NOMO-1 treated with DMSO at 0.1 percent for 48 hours (cell line): ENCODE measurements around the gene SVIL.
"Not testable (repeated sequence)": the region's sequence is repeated elsewhere in the genome, so short reads cannot be mapped to it uniquely, and the experiment has no call there.

ENCODE experiments used
- DNase-seq: peaks from one replicate; lab custom pipeline; 2025; ENCODE audit not compliant: unreplicated experiment; lab: John Stamatoyannopoulos, UW

SVIL gene

GRCh38 chr10:29623797-29624196, 11.0 kb downstream of the SVIL start:
- DNase-seq: no peak

GRCh38 chr10:29622382-29622922, 12.3 kb downstream of the SVIL start:
- no peak for DNase-seq

- DNase-seq: no peak
These were observed 13.6 kb downstream of the SVIL start for GRCh38 chr10:29621161-29621560.

- no peak for DNase-seq
These were observed 14.6 kb downstream of the SVIL start for GRCh38 chr10:29620112-29620690.

GRCh38 chr10:29619241-29619669, 15.5 kb downstream of the SVIL start:
- DNase-seq: no peak

- DNase-seq: no peak
These were observed 16.2 kb downstream of the SVIL start for GRCh38 chr10:29618341-29619171.

- no peak for DNase-seq
These were observed 16.9 kb downstream of the SVIL start for GRCh38 chr10:29617880-29618340.

GRCh38 chr10:29616542-29616941, 18.2 kb downstream of the SVIL start:
- no peak for DNase-seq

- no peak for DNase-seq
These were observed 19.6 kb downstream of the SVIL start for GRCh38 chr10:29615195-29615594.

GRCh38 chr10:29614289-29614688, 20.5 kb downstream of the SVIL start:
- not testable (repeated sequence) for DNase-seq

GRCh38 chr10:29613791-29614190, 21.0 kb downstream of the SVIL start:
- DNase-seq: no peak

- no peak for DNase-seq
These were observed 21.6 kb downstream of the SVIL start for GRCh38 chr10:29613196-29613595.

- DNase-seq: no peak
These were observed 22.1 kb downstream of the SVIL start for GRCh38 chr10:29612657-29613056.

- DNase-seq: no peak
These were observed 22.9 kb downstream of the SVIL start for GRCh38 chr10:29611781-29612381.

GRCh38 chr10:29610876-29611647, 23.7 kb downstream of the SVIL start:
- DNase-seq: no peak

GRCh38 chr10:29610331-29610730, 24.4 kb downstream of the SVIL start:
- not testable (repeated sequence) for DNase-seq

- DNase-seq: no peak
These were observed 25.1 kb downstream of the SVIL start for GRCh38 chr10:29609696-29610095.

GRCh38 chr10:29608476-29609301, 26.1 kb downstream of the SVIL start:
- DNase-seq: no peak

- DNase-seq: no peak
These were observed 26.7 kb downstream of the SVIL start for GRCh38 chr10:29608062-29608461.

- DNase-seq: no peak
These were observed 27.2 kb downstream of the SVIL start for GRCh38 chr10:29607576-29607975.
